HTERT RPE-1 (cell line): Measurements from ENCODE around the gene CYP27C1.
"Not testable (repeated sequence)": the region's sequence is repeated elsewhere in the genome, so short reads cannot be mapped to it uniquely, and the experiment has no call there.

Source experiments
- in situ Hi-C: fragments of 300-500 bp; cut with MboI; formaldehyde crosslinking; loops from 4 replicates; pipeline ENCODE4 v1.14.3; 2020; ENCODE audit warnings: low sequenced_read_pairs

Gene CYP27C1, protein sequence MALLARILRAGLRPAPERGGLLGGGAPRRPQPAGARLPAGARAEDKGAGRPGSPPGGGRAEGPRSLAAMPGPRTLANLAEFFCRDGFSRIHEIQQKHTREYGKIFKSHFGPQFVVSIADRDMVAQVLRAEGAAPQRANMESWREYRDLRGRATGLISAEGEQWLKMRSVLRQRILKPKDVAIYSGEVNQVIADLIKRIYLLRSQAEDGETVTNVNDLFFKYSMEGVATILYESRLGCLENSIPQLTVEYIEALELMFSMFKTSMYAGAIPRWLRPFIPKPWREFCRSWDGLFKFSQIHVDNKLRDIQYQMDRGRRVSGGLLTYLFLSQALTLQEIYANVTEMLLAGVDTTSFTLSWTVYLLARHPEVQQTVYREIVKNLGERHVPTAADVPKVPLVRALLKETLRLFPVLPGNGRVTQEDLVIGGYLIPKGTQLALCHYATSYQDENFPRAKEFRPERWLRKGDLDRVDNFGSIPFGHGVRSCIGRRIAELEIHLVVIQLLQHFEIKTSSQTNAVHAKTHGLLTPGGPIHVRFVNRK

DNA sequence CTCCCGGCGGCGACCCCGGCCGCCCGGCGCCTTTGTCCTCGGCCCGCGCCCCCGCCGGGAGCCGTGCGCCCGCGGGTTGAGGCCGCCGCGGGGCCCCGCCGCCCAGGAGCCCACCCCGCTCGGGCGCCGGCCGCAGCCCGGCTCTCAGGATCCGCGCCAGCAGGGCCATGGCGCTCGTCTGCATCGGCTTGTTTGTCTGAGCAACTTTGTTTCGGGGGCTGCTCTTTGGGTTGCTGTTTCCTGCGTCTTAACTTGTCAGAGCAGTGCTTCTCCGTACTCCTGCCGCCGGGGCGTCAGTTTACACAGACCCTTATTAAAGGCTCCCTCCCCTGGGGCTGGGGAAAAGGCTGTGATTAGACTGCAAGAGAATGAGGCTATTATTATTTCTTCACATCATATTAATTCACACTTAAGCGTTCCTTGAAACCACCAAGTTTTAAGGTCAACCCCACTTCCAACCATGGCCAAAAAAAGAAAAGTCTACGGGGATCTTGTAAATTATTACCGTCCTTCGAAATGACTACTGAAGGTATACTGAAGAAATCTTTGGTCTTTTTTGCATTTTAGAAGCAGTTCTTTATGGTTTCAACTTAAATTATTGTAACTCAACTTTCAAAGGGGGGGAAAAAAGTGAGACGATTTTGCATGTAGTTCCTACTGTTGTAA, at the start of gene CYP27C1:
CYP27C1 (minus strand) TSS at position 198 of the 666 bp plus-strand sequence; CDS start at position 169, 29 bp downstream.
- in situ Hi-C loops, result no loop called here

DNA sequence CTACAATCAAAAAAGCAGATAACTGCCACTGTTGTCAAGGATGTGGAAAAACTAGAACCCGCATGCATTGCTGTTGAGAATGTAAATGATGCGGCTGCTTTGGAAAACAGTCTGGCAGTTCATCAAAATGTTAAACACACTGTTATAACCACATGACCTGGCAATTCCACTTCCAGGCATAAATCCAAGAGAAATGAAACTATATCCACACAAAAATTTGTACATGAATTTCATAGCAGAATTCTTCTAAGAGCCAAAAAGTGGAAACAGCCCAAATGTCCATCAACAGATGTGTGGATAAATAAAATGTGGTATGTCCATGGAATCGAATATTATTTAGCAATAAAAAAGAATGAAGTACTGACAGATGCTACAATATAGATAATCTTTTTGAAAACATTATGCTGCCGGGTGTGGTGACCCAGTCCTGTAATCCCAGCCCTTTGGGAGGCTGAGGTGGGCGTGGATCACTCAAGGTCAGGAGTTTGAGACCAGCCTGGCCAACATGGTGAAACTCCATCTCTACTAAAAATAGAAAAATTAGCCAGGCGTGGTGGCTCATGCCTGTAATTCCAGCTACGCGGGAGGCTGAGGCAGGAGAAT, 41.8 kb upstream of the CYP27C1 start:
- in situ Hi-C loops, result no loop called here

DNA sequence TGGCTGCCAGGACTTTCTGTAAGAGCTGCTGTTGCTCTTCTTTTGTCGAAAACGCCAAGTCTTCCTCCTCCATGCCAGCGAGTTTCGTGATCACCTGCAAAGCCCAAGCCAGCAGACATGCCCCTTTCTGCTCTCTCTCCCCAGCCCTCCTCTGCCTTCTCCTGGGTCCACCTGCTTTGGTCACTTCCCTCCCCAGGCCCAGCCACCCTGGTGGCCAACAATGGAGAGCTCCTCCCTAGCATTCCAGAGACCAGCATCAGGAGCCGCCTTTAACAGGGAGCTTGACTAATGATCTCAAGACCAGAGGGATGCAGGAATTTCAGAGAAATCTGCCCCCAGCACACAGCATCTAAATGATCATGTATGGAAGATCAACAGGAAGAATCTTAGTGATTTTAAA, 39.3 kb upstream of the CYP27C1 start:
- in situ Hi-C loops, result no loop called here

DNA sequence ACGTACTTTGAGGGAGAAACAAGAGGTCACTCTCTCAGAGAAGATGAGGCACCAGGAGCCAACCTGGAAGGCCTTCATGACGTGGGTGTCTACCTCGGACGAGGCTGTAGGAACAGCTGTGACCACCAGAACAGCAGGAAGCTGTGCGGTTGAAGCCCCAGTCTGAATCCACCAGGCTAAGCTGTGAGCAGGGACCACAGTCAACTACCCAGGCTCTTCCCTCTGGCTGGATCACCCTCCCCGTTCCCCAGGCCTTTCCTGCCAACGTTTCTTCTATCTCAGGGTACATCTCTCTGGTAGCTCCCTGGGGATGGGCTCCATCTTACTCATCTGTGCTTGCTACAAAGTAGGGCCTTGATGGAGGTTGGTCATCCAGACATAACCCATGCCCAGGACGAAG, 36.8 kb upstream of the CYP27C1 start:
- in situ Hi-C loops, result no loop called here

DNA sequence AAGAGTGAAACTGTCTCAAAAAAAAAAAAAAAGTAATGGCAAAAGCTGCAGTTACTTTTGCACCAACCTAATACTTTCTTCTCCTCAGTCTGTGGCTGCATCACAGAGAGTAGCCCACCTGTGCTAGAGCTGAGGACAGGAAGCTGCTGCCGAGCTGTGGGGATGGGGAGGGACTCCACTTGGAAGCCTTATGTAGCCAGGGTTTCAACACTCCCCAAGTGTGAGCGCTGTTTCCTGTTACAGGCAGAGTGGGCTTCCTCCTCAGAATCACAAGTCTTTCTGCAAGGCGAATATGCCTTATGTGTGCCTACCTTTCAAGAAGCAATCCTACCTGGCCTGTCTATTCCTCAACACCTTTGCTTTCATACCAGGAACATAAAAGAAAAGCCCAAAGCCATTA, 36.3 kb upstream of the CYP27C1 start:
- in situ Hi-C loops, result no loop called here

DNA sequence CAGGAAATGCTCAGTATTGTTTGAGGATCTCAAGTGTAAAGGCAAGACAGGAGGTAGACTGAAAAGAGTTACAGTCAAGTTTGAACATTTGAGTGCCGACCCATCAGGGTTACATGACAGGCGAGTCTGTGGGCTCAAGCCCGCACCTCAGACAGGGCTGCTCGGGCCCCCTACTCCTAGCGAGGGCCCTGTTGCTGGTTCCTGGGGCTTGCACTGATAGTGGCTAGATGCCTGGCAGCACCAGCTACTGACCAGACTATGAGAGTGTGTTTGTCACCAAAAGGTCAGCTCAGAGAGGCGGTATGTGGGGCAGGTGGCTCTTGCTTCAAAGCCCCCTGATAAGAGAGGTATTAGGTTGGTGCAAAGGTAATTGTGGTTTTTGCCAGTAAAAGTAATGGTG, 35.6 kb upstream of the CYP27C1 start:
- in situ Hi-C loops, result no loop called here

DNA sequence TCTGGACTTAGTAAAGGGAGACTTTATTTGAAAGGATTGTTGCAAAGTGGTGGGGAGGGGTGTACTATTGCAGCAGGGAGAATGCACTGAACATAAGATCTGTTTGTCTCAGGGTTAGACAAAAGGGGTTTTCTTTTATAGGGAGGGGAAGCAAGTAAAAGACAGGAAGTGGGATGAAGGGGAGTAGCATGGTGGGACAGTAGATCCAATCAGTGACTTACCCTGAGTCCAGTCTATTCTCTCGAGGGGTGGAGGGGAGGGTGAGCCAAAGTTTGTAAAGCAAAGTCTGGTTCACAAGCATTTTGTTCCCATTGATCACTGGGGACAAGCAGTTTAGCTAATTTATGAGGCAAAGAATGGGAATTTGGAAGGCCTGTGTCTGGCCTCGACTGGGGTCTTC, 35.0 kb upstream of the CYP27C1 start:
- in situ Hi-C loops, result no loop called here

DNA sequence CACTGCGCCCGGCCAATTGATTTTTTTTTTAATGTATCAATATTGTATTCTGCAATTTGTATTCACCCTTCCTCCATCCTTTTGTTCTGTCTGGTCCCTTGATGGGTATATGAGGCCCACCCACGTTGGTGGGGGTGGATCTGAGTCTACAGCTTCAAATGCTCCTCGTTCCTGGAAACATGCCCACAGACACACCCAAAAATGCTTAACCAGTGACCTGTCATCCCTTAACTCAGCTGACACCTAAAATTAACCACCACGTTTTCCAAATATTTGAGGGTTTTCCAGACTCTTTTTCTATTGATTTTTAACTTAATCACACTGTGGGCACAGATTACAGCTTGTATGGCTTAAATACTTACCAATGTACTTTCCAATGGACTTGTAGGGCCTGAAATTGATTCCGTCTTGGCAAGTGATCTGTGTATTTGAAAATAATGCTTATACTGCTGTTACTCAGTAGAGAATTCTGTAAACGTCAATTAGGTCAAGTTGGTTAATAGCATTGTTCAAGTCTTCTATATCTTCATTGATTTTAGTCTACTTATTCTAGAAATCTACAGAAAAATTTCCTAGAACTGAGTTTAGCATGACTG, 34.4 kb upstream of the CYP27C1 start:
- in situ Hi-C loops, result no loop called here

DNA sequence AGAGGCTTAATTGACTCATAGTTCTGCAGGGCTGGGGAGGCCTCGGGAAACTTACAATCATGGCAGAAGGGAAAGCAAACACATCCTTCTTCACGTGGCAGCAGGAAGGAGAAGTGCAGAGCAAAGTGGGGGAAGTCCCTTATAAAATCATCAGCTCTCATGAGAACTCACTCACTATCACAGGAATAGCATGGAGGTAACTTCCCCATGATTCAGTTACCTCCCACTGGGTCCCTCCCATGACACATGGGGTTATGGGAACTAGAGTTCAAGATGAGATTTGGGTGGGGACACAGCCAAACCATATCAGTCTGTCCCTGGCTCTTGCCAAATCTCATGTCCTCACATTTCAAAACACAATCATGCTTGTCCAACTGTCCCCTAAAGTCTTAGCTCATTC, 21.1 kb upstream of the CYP27C1 start:
- in situ Hi-C loops, result not testable (repeated sequence)

DNA sequence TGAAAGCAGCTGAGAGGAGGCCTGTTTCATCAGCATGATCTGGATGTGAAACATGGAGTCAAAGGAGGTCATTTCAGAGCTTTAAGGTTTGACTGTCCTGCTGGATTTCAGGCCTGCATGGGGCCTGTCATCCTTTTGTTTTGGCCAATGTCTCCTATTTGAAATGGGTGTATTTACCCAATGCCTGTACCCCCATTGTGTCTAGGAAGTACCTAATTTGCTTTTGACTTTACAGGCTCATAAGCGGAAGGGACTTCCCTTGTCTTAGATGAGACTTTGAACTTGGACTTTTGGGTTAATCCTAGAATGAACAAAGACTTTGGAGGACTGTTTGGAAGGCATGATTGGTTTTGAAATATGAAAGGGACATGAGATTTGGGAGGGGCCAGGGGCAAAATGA, 19.3 kb upstream of the CYP27C1 start:
- in situ Hi-C loops, result no loop called here

DNA sequence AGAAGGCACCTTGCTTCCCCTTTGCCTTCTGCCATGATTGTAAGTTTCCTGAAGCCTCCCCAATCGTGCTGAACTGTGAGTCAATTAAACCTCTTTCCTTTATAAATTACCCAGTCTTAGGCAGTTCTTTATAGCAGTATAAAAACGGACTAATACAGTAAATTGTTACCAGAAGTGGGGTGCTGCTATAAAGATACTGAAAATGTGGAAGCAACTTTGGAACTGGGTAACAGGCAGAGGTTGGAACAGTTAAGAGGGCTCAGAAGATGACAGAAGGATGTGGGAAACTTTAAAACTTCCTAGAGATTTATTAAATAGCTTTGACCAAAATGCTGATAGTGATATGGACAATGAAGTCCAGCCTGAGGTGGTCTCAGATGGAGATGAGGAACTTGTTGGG, 17.7 kb upstream of the CYP27C1 start:
- in situ Hi-C loops, result not testable (repeated sequence)

DNA sequence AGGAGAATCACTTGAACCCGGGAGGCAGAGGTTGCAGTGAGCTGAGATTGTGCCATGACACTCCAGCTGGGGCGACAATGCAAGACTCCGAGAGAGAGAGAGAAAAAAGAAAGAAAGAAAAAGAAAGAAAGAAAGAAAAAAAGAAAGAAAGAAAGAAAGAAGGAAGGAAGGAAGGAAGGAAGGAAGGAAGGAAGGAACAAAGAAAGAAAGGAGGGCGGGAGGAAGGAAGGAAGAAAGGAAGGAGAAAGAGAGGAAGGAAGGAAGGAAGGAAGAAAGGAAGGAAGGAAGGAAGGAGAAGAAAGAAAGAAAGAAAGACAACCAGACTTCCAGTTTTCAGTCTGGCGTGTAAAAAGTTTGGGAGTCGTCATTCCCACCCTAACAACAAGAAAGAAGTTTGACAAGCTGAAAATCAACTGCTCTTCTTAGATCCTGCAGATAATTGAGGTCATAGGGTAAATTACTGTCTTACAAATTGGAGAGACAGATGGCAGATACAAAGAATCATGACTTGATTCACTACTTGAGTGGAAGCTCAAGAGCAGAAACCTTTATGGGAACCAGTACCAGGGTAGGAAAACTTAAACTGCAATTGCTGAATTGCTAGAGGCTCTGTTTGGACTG, 15.1 kb upstream of the CYP27C1 start:
- in situ Hi-C loops, result no loop called here

DNA sequence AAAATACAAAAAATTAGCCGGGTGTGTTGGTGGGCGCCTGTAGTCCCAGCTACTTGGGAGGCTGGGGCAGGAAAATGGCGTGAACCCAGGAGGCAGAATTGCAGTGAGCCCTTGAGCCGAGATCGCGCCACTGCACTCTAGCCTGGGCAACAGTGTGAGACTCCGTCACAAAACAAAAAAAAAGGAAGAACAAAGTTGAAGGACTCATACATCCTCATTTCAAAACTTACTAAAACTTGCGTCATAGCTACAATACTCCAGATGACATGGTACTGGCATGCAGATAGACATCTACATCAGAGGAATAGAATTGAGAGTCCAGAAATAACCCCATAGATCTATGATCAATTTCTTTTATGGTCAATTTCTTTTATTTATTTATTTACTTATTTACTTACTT, 13.6 kb upstream of the CYP27C1 start:
- in situ Hi-C loops, result no loop called here

DNA sequence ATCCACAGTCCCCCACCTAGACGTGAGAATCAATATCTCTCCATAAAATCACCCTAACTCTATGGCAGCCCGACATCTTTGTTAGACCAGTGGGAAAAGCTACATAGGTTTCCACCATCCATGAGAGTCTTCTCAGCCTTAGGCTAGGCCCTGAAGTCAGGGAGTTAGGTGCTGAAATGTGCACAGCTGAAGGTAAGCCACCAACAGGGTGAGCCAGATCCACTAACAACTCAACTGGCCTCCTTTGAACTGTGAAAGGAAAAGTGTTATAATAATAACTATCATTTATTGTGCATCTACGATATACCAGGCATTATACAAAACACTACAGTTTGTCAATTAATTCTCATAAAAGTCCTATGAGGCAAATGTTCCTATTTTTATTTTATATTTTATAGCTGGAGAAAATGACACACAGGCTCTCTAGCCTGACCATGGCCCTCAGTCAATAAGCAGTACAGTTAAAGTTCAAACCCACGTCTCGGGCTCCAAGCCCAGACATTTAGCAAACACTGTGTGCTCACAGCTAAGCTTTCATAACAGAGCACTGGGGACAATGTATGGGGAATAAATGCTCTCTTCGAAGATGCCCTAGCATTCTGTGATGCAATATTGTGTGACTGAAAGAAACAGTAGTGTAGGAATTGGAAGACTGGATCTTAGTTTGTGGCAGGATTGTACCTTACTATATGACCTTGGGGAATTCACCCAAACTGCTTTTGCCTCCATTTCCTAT, 11.2 kb upstream of the CYP27C1 start:
- in situ Hi-C loops, result no loop called here

DNA sequence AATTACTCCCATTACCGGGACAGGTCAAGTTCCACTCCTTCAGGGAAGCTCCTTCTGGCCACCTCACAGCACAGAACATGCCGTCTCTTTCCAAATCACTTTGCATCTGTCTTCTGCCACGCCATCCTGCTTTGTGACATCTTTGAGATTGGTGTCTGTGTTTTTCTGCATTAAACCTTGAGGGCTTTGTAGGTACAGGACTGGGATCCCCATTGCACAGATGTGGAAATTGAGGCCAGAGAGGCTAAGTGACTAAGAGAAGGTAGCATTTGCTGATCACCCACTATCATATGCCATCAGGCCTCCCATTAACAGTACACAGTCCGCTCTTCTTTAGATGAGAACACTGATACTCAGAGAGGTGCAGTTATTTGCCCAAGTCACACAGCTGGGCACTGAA, 9.5 kb upstream of the CYP27C1 start:
- in situ Hi-C loops, result no loop called here

DNA sequence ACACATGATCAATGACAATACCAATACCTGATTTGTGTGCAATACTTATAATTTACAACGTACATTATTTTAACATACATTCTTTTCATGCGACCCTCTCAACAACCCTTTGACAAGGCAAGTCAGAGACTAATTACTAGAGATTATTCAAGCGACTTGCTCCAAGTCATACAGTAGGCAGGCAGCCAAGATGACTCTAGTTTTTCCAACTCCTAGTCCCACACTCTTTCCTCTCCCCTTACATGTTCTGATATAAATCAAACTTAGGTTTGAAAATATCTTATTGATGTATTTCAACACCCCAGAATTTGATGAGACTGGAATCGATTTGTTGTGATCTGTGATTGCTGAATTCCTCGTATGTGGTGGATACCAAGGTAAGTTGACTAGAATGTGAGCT, 8.0 kb upstream of the CYP27C1 start:
- in situ Hi-C loops, result no loop called here

DNA sequence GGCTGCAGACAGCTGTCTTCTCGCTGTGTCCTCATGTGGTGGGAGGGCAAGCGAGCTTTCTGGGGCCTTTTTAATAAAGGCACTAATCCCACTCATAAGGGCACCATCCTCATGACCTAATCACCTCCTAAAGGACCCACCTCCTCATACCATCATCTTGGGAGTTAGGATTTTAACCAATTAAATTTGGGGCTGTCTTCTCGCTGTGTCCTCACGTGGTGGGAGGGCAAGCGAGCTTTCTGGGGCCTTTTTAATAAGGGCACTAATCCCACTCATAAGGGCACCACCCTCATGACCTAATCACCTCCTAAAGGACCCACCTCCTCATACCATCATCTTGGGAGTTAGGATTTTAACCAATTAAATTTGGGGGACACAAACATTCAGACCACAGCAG, 7.2 kb upstream of the CYP27C1 start:
- in situ Hi-C loops, result not testable (repeated sequence)

DNA sequence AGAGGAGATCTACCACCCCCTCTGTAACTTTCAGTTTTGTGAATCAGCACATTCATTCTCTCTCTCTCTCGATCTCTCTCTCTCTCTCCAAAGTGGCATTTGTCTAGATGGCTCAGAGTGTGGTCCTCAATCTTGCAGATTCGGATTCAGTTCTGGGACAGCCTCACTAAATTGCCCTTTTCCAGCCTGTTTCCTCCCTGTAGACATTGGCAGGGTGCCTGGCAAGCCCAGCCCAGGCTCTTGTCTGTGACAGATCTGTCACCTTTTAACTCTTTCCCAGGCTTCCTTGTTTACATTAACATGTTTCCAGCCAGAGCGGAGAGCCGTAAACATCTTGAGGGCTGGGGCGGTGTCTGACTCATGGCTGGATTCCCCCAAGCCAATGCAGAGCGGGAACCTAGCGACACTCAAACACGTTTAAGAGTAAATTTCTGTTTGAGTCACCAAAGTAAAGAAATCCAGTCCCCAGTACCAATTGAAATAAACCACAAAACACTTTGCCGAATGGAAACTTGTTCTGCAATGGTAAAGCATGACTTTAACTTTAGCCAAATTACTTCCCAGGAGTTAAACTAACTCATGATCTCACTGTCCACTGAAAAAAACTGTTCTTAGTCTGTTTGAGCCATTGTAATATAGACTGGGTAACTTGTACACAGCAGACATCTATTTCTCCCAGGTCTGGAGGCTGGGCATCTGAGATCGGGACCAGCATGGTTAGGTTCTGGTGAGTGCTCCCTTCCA, 6.6 kb upstream of the CYP27C1 start:
- in situ Hi-C loops, result no loop called here

DNA sequence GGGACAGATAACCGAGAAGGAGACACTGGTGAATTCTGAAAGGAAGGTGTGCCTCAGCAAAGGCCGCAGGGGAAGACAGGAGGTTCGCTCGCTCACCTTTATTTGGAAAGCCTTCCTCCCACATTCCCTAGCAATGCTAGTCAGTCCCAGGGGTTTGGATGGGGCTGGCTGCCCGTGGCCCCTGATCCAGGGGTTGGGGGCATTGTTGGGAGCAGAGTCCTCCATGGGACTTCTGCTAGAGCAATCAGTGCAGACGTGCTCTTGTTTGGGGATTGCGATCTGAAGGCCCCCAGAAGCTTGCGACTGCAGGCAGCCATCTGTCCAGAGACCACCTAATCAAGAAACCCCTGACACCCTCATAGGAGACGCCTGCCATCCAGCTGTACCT, 6.0 kb upstream of the CYP27C1 start:
- in situ Hi-C loops, result no loop called here
